GM18870 (cell line): ENCODE results near the gene ANGEL2.
A peak's percentile ranks its signal among the peaks of the same experiment; 100 is the strongest.
"Not testable (repeated sequence)": the region's sequence is repeated elsewhere in the genome, so short reads cannot be mapped to it uniquely, and the experiment has no call there.

Experiments used
- ATAC-seq: cut with Tn5 transposase; IDR thresholded peaks from one replicate; pipeline ENCODE4 v1.9.1; 2021; ENCODE audit warnings: moderate library complexity; ENCODE audit not compliant: unreplicated experiment

The ANGEL2 gene, protein sequence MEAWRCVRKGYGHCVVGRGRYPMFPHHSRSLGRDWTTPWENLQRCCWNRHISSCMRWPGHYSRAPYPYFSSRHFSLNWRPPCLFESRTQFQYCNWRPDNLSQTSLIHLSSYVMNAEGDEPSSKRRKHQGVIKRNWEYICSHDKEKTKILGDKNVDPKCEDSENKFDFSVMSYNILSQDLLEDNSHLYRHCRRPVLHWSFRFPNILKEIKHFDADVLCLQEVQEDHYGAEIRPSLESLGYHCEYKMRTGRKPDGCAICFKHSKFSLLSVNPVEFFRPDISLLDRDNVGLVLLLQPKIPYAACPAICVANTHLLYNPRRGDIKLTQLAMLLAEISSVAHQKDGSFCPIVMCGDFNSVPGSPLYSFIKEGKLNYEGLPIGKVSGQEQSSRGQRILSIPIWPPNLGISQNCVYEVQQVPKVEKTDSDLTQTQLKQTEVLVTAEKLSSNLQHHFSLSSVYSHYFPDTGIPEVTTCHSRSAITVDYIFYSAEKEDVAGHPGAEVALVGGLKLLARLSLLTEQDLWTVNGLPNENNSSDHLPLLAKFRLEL

DNA sequence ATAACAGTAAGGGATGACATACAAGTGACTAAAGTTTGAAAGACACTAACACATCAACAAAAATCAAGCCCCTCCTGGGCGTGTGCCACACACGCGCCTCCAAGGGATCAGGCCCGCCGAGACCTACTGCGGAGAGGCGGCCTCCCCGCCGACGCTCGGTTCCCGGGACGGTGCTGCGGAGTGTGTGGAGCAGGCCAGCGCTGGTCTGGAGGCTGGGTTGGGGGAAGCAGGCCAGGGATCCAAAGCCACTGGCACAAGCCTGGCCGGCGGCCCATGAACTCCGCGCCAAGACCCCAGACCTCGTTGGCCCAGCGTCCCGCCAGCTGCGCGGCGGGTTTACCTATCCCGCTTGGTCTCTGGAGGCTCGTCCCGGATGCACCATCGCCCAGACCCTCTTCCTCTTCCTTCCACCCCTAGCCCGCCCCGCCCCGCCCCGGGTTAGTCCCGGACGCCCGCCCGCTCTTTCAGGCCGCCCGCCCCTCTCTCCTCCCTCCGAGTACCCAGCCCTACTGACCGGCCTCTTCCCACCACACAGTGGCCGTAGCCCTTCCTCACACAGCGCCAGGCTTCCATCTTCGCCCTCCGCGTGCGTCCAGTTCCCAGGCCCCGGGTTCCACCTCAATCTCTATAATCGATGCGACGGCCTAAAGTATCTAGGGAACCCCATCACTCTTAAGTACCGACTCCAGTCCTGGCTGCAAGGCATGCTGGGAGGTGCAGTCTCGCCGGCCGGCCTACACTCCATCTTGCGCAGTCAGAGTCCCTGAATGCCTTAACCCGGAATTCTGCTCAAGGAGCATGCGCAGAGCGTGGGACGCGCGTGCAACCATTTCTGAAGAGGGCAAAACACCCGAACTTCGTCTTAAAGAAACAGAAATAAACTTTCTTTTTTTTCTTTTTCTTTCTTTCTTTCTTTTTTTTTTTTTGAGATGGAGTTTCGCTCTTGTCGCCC lies at the start of gene ANGEL2:
ANGEL2 (minus strand) TSS at position 769 of the 952 bp plus-strand sequence; CDS start at position 573, 196 bp downstream.
- ATAC-seq: peak; percentile 92

DNA sequence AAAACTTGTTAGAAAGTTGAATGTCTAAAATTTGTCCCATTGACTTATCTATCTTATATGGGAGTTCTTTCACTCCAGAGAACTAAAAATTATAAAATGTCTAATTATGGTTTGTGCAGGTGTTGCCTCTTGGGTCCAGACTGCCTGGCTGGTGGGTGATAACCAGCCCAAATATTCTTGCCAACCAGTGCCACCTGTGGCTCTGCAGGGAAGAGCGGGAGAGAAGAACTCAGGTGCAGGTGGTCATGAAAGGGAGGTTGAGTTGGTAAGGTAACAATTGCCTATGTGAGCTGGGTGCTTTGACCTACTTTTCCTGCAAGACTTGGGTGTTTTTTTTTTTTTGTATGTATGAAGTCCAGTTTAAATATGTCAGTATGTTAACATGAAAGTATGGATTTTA lies 45.6 kb upstream of the ANGEL2 start:
- ATAC-seq: no peak

DNA sequence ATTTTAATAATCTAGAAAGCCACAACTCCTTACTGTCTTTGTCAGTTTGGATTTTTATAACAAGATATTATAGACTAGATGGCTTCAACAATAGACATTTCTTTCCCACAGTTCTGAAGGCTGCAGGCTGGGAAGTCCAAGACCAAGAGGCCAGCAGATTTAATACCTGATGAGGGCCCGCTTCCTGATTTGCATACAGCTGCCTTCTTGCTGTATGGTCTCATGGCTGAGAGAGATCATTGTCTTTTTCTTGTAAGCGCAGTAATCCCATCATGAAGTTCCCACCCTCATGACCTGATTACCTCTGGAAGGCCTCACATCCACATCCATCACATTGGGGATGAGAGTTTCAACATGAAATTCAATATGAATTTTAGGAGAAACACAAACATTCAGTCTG lies 45.2 kb upstream of the ANGEL2 start:
- no peak for ATAC-seq

DNA sequence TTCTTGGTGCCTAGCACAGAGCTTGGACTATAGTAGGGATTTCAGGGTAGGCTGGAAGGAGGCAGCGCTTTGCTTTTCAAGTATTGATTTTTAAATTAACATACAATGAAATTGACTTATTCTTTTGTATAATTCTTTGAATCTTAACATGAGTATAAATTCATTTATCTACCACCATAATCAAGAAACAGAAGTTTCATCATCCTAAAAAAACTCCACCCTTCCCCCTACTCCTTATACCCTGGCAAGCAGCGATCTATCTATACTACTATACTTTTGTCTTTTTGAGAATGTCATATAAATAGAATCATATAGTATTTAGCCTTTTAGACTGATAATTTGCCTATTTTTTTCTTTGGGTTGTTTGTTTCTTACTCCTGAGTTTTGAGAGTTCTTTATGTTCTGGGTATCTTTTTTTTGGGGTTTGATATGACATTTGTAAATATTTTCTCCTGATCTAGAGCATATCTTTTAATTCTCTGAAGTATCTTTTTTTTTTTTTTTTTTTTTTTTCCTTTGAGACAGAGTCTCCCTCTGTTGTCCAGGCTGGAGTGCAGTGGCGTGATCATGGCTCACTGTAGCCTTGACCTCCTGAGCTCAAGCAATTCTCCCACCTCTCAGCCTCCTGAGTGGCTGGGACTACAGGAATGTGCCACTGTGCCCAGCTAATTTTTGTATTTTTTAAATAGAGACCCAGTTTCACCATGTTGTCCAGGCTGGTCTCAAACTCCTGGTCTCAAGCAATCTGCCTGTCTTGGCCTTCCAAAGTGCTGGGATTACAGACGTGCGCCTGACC lies 41.8 kb upstream of the ANGEL2 start:
- no peak for ATAC-seq

DNA sequence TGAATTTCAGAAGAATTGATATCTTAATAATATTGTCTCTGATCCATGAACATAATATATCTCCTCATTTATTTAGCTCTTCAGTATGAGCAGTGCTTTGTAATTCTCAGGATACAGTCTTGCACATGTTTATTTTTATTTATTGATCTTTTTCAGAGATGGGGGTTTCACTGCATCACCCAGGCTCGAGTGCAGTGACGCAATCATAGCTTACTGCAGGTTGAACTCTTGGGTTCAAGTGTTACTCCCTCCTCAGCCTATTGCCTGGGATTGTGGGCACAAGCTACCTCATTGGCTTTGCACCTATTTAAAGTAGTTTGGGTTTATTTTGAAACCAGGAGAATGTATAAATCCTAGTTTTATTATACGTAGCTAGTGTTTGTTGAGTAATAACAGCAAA lies 40.1 kb upstream of the ANGEL2 start:
- ATAC-seq: no peak

DNA sequence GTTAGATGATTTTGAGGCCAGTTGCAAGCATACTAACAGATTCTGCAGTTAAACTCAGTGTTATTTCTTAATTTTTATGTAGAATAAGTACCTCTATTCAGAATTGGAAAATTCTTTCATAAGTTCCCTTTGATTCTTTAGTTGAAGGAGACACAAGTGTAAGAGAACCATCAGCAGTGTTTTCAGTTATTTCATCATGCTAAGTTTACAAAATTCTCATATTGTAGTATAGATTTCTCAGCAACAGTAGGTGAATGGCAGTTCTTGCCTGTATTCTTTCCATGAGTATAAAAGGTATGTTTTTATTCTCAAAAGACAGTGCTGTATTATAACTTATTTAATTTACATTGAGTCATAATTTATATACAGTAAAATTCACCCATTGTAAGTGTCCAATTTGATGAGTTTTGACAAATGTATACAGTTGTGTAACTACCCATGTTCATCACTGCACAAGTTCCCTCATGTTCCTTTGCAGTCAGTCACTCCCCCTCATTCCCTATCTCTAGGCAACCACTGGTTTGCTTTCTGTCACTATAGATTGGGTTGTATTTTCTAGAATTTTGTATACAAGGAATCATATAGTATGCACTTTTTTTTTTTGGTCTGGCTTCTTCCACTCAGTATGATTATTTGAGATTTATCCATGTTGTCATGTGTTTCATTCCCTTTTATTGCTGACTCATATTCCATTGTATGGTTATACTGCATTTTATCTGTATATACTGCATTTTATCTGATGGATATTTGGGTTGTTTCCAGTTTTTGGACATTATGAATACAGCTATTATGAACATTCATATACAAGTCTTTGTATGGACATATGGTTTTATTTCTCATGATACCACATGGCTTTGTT lies 39.3 kb upstream of the ANGEL2 start:
- no peak for ATAC-seq

DNA sequence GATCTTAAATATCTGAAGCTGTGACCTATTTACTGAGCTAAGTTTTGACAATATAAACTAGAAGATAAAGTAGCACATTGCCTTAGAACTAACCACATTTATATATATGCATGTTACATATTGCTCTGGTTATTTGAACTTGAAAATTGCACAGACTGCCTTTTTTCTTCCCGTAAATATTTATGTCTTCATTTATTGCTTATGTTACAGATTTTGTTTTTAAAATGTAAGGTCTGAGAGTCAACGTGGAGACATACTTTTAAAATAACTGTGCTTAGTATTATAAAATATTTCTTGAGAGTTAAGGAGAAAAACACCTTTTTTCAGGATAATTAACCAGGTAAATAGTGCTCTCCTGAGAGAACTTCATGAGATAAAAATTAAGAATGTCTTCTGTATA lies 38.5 kb upstream of the ANGEL2 start:
- no peak for ATAC-seq

DNA sequence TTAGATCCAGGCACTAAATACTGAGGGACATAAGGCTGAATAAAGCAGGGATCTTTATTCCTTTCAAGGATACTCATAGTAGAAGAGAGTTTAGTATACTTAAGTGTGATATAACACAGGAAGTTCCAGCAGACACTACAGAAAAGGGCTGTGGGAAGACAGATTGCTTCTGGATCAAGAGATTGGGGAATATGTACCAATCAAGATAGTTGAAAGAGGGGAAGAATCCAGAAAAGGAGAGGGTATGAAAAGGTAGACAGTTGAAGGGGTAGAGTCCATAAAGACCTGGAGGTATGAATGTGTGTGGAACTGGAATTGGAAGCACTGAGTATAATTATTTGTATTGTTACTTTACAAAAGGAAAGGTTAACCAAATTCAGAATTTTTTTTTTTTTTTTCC lies 37.8 kb upstream of the ANGEL2 start:
- ATAC-seq: no peak

DNA sequence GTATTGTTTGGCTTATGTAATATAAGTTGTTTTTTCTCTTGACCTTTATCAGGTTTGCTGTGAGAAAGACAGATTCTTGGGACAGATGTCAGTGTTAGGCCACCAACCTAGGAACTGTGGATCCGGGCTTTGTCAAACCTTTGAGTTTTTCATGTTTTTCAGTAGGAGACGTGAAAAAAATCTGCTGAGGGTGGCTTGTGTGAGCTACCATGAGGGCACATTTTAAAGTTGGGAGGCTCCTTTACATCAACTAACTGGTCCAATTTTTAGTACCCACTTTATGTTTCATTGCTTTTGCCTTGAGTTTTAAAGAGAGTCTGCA lies 36.2 kb upstream of the ANGEL2 start:
- ATAC-seq: no peak

DNA sequence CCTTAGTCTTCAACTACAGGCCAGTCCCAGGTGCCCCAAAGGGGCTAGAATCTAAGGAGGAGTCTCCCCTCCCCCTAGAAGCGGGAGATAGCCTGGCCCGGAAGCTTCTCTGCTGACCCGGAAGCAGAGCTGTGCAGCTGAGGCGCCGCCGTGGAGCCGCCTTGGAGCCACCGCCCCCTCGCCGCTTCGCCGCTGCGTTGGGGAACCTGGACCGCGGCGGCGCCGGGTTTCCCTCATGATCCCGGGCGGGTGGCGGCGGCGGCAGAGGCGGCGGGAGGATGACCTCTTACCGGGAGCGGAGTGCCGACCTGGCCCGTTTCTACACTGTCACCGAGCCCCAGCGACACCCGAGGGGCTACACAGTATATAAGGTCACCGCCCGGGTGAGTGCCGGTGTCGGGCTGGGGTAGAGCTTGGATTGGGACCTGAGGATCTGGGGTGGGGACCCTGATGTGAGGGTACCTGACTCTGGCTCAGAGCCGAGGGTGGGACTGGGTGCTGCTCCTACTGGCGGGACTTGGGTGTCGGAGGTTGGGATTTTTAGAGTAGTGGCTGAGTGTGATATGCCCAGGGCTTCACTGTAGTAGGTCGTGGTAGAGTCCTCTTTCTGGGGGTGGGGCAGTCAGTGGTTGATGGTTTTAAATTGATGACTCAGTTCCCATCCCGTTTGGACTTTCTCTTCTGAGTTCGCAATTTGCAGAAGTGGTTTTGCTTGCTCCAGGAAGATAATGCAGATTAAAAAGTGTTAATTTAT lies 35.6 kb upstream of the ANGEL2 start, which contains the start of gene RPS6KC1:
RPS6KC1 (plus strand) TSS at position 115 of the 754 bp plus-strand sequence; CDS start at position 279, 164 bp downstream.
- peak; percentile 84 for ATAC-seq

DNA sequence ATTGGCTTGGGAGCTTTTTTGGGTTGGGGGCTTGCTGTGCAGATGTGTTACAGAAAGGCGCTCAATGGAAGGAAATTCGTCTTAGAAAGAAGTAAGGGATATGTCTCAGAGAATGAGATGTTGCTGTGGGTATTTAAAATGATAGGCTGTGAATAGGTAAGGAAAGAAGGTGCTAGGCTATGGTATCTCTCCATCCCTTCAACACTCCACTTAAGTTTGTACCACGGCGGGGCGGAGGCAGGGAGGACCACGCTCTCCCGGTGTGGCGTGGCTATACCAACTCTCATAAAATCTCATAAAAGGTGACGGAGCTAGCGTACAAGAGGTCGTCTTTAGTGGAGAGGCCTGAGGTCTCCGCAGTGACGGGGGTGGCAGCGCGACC lies 35.1 kb upstream of the ANGEL2 start:
- peak; percentile 36 for ATAC-seq

DNA sequence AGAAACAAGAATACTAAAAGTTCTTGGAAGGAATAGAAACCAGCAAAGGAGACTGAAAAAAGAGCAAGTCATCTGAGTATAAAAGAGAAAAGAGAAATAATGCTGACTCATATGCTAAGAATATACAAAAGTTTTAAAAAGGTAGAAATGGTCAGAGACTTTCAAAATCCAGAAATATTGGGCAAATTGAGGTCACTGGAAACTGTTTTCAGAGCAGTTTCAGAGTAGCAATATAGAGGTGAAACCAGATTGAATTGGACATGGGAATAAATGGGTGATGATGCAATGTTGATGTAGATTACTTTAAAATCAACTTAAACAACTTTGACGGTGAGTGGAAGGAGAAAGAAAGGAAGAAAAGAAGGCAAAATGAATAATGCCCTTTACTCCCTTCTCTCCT lies 33.6 kb upstream of the ANGEL2 start:
- no peak for ATAC-seq

DNA sequence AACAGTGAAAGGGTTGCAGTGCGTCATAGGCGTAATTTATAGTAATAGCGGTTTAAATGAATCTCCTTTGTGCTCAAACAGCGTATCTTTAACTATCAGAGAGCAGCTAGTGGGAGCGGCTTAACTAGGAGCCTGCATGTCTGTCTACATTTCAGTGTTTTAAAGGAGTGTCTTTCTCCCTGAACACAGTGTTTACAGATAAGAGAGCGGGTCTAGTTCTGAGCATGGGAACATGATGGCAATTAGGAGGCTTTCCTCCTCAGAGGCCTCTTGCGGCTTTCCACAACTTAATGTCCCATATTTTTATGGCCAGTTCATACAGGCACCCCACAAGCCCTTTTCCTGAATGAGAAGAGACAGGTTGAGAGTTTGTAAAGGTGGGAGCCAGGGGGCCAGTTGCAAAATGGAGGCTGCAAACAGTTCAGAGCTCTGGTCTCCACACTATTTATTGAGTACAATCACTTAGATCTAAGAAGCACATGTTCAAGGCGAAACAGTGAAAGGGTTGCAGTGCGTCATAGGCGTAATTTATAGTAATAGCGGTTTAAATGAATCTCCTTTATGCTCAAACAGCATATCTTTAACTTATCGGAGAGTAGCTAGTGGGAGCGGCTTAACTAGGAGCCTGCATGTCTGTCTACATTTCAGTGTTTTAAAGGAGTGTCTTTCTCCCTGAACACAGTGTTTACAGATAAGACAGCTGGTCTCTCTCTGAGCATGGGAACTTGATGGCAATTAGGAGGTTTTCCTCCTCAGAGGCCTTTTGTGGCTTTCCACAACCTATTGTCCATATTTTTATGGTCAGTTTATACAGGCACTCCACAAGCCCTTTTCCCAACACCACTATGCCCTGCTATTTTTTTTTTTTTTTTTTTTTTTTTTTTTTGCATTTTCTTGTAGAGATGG lies 29.9 kb upstream of the ANGEL2 start:
- not testable (repeated sequence) for ATAC-seq

DNA sequence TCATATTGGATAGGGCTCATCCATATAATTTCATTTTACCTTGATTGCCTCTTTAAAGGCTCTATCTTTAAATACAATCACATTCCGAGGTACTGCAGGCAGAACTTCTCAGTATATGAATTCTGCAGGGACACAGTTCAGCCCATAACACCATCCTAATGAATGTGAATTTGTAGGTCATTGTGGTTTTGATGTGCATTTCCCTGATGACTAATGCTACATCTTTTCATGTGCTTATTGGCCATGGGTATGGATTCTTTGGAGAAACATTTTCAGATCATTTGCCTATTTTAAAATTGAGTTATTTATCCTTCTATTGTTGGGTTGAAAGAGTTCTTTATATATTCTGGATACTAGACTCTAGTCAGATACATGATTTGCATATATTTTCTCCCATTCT lies 25.8 kb upstream of the ANGEL2 start:
- ATAC-seq: no peak

DNA sequence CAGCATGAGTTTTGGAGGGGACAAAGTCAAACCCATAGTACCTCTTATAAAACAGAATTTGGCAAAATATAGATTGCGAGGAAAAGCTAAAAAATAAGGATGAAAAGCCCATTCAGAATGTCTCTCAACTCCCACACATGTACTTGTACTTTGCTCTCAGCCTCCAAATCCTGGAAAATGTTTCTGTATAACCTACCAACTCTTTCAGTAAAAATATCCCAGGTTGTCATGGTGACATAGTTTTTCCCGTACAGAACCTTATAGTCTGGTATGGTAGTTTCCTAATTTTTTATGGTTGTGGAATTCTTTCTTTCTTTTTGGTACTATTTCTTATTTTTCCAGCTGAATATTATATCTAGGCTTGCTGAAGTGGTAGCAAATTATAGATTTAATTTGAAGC lies 19.9 kb upstream of the ANGEL2 start:
- ATAC-seq: no peak

DNA sequence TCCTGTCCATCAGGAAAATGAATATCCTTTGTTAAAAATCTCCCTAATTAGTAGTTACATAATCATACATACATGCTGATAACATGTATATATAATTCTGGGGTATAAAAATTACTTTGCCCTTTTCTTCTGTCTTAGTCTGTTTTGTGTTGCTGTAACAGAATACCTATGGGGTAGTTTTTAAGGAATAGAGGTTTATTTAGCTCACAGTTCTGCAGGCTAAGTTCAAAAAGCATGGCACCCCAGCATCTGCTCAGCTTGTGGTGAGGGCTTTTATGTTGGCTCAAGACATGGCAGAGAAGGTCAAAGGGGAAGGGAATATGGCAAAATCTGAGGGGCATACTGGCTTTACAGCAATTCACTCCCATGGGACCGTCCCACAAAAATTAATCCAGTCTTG lies 19.0 kb upstream of the ANGEL2 start:
- no peak for ATAC-seq

DNA sequence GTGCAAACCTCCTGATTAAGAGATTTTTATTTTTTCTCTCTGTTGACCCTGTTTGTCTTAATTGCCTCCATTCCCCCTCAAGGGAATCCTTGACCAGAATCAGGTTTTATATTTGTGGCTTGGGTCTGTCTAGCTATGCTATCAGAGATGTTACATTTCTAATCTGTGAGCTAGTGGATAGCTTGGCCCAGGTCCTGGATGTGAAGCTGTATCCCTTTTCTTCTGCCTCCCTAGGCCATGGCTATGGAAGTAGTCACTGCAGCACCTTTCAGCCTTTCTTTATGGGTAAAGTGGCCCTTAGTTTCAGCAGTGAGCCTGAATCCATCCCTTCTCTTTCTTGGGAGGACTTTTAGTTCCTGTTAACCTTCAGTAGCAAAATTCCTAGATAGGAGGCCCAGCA lies 17.0 kb upstream of the ANGEL2 start:
- ATAC-seq: no peak

DNA sequence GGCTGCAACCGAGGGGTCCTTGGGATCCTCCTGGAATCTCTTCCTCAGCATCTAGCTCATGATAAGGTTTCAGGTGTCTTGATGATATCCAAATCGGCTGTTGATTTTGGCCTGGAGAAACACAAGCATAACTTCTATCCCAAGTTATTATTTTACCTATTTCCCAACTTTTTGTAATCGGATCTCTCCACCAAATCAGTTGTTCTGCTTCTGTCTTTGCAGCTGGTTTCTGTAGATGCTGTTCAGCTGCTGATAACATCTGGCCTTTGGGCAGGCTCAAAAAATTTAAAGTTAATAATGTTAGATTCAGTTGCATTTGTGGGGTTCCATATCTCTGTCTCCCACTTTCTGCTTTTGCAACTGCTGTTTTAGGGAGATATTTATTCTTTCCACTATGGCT lies 11.4 kb upstream of the ANGEL2 start:
- not testable (repeated sequence) for ATAC-seq
